Left lung (tissue), 10 donors: Measurements from ENCODE around the gene HS6ST1. TPM values are rescaled to one million over a fixed set of nuclear protein-coding genes. Genes with fewer than 3 reads are reported as not detected.

Experiments
- ATAC-seq: fragments of 200-7000 bp; cut with Tn5 transposase; one replicate; pipeline ENCODE4 v1.9.1; 2020; ENCODE audit warnings: moderate library complexity
- DNase-seq, 4 donors: peaks; one replicate each; pipeline ENCODE4 v3.0.0-alpha.2; 2013 to 2020
- H3K27ac ChIP-seq, 2 donors: fragments of 200-600 bp; sonication (generic) in 1 of 2; one replicate each; pipeline versions ENCODE4 v1.5.0 to v1.8.0; 2020 to 2021
- H3K27me3 ChIP-seq, 2 donors: fragments of 200-600 bp; sonication (generic) in 1 of 2; one replicate each; pipeline versions ENCODE4 v1.5.0 to v1.8.0; 2020 to 2021
- H3K36me3 ChIP-seq, 2 donors: fragments of 200-600 bp; sonication (generic) in 1 of 2; one replicate each; pipeline versions ENCODE4 v1.5.0 to v1.8.0; 2020 to 2021
- H3K4me1 ChIP-seq, 2 donors: fragments of 200-600 bp; one replicate each; pipeline ENCODE4 v1.8.0; 2021
- H3K4me3 ChIP-seq, 2 donors: fragments of 200-600 bp; sonication (generic) in 1 of 2; one replicate each; pipeline versions ENCODE4 v1.5.0 to v1.8.0; 2020 to 2021; ENCODE audit warnings: mild to moderate bottlenecking in 1 of 2
- H3K9me3 ChIP-seq, 2 donors: fragments of 200-600 bp; sonication (generic) in 1 of 2; one replicate each; pipeline versions ENCODE4 v1.5.0 to v1.8.0; 2020 to 2021
- CTCF ChIP-seq, 2 donors: fragments of 200-600 bp; sonication (generic) in 1 of 2; IDR thresholded peaks; one replicate each; pipeline versions ENCODE4 v1.5.0 to v1.8.0; 2021; ENCODE audit warnings: antibody characterized with exemption in 2 of 2
- intact Hi-C, 2 donors: fragments of 100-400 bp; cut with DNase I; formaldehyde crosslinking; loops; one replicate each; pipeline versions ENCODE4 v1.11.2 to v1.14.2; 2022
- polyA plus RNA-seq, 6 donors: library from polyadenylated mRNA; unstranded; fragments of 120-200 nt; gene quantifications; one replicate each; pipeline ENCODE4 v1.2.1, GENCODE V29; 2013; ENCODE audit not compliant: insufficient read length in 6 of 6
- total RNA-seq, 2 donors: library from RNA; stranded (reverse); fragmentation: NEBNext Ultra II Directional; extraction: Animal tissue kit (Norgen Biotek cat#: 25700); gene quantifications; one replicate each; pipeline ENCODE4 v1.2.1, GENCODE V29; 2021
- donor health status: DM: no; HTN: yes; CAD: no.
- donor health status: DM: no; HTN: no; CAD: no.

The HS6ST1 gene
- total and polyA plus RNA-seq, 8 donors: 29.3 to 46.4 (median 37.2) TPM

GRCh38 chr2:128280158-128280871 lies 38.4 kb downstream of the HS6ST1 start:
- intact Hi-C loops: no loop called here
- peaks cover 0 to 10% of the 10 kb centered on the region in 2 donors for H3K36me3 ChIP-seq
- H3K27me3 ChIP-seq: no peaks in the 10 kb centered on the region
- H3K9me3 ChIP-seq: peaks cover 0 to 3% of the 10 kb centered on the region in 2 donors
- ATAC-seq (peak; percentile 8), DNase-seq (peak in 2 of 4 donors; percentile 36 to 79)
- TF ChIP-seq CTCF (IDR thresholded peaks at IDR 0.05): no peak
- no peak overlapping the region for H3K4me3 ChIP-seq
- peaks cover 7 to 37% of the 10 kb centered on the region in 2 donors for H3K4me1 ChIP-seq
- no peak overlapping the region for H3K27ac ChIP-seq

- no peak for ATAC-seq
- TF ChIP-seq CTCF (IDR thresholded peaks at IDR 0.05): no peak
- intact Hi-C loops: no loop called here
These were observed 38.9 kb downstream of the HS6ST1 start for GRCh38 chr2:128279786-128280157.

GRCh38 chr2:128279009-128279408 lies 39.7 kb downstream of the HS6ST1 start:
- TF ChIP-seq CTCF (IDR thresholded peaks at IDR 0.05): no peak
- intact Hi-C loops: no loop called here
- ATAC-seq (no peak), DNase-seq (peak in 2 of 4 donors; percentile 30 to 48)
- H3K27ac ChIP-seq: no peak overlapping the region
- H3K36me3 ChIP-seq: peaks cover 0 to 16% of the 10 kb centered on the region in 2 donors
- peaks cover 0 to 15% of the 10 kb centered on the region in 2 donors for H3K9me3 ChIP-seq
- H3K27me3 ChIP-seq: no peaks in the 10 kb centered on the region
- H3K4me3 ChIP-seq: no peak overlapping the region
- H3K4me1 ChIP-seq: peaks cover 7 to 37% of the 10 kb centered on the region in 2 donors

More at GRCh38 chr2:128279786-128280157, 38.9 kb downstream of the HS6ST1 start:
- no peak overlapping the region for H3K4me3 ChIP-seq
- H3K27ac ChIP-seq: no peak overlapping the region
- no peak for DNase-seq
- H3K27me3 ChIP-seq: no peaks in the 10 kb centered on the region
- peaks cover 7 to 37% of the 10 kb centered on the region in 2 donors for H3K4me1 ChIP-seq
- peaks cover 0 to 16% of the 10 kb centered on the region in 2 donors for H3K36me3 ChIP-seq
- peaks cover 0 to 7% of the 10 kb centered on the region in 2 donors for H3K9me3 ChIP-seq

GRCh38 chr2:128277961-128278681 lies 40.5 kb downstream of the HS6ST1 start:
- peaks cover 0 to 16% of the 10 kb centered on the region in 2 donors for H3K36me3 ChIP-seq
- no peak for TF ChIP-seq CTCF (IDR thresholded peaks at IDR 0.05)
- peak in 2 of 4 donors; percentile 28 to 79 for DNase-seq
- peaks cover 0 to 16% of the 10 kb centered on the region in 2 donors for H3K9me3 ChIP-seq
- H3K4me1 ChIP-seq: peaks cover 7 to 33% of the 10 kb centered on the region in 2 donors
- intact Hi-C loops: no loop called here
- ATAC-seq: peak; percentile 36
- no peak overlapping the region for H3K27ac ChIP-seq
- no peak overlapping the region for H3K4me3 ChIP-seq
- H3K27me3 ChIP-seq: no peaks in the 10 kb centered on the region
